SK-N-SH (cell line): Measurements from ENCODE around the gene LEF1. TPM values are rescaled to one million over a fixed set of nuclear protein-coding genes. Genes with fewer than 3 reads are reported as not detected.

Experiments
- CTCF ChIA-PET: fragments of 300-600, 350-600 bp; formaldehyde crosslinking; extraction: SDS; loops from one replicate; lab custom pipeline; 2021; lab: Yijun Ruan, JAX
- POLR2A ChIA-PET: fragments of 350-600 bp; sonication (Branson Sonifier 250); formaldehyde crosslinking; extraction: SDS; loops from one replicate; lab custom pipeline; 2020; ENCODE audit warnings: antibody characterized with exemption, inconsistent platforms; lab: Yijun Ruan, JAX
- DNase-seq: peaks from one replicate; pipeline ENCODE4 v3.0.0; 2012
- H2AFZ ChIP-seq: fragments of 200-600 bp; sonication (generic); 2 replicates; pipeline ENCODE4 v1.8.1; 2016; ENCODE audit warnings: antibody characterized with exemption, mild to moderate bottlenecking, low read depth
- H3F3A ChIP-seq: fragments of 200-600 bp; sonication (generic); replicated peaks from 2 replicates; pipeline ENCODE3; 2016; ENCODE audit warnings: antibody characterized with exemption, mild to moderate bottlenecking; ENCODE audit not compliant: insufficient read depth
- H3K27ac ChIP-seq, 2 experiments: fragments of 200-500 bp in 1 of 2; fragments of 200-600 bp in 1 of 2; sonication (Bioruptor generic) in 1 of 2; sonication (generic), shearing (Covaris generic) in 1 of 2; 2 replicates each; pipeline versions ENCODE4 v1.5.1 to v1.6.1; 2014 to 2016; ENCODE audit warnings: low read depth in 2 of 2, inconsistent platforms in 1 of 2, low read length in 1 of 2, mild to moderate bottlenecking in 1 of 2, mixed read lengths in 1 of 2
- H3K27me3 ChIP-seq: fragments of 200-600 bp; sonication (generic), shearing (Covaris generic); 2 replicates; pipeline ENCODE4 v1.6.1; 2016; ENCODE audit warnings: mixed run types; ENCODE audit not compliant: insufficient read depth
- H3K36me3 ChIP-seq, 2 experiments: fragments of 200-500 bp in 1 of 2; fragments of 200-600 bp in 1 of 2; sonication (Bioruptor generic) in 1 of 2; sonication (generic) in 1 of 2; replicated peaks in 1 of 2; 2 replicates each; pipeline versions ENCODE3 to v1.5.1; 2014 to 2016; ENCODE audit warnings: low read length in 1 of 2, mild to moderate bottlenecking in 1 of 2; ENCODE audit not compliant: insufficient read depth in 2 of 2, control insufficient read depth in 1 of 2
- H3K4me1 ChIP-seq, 2 experiments: fragments of 200-500 bp in 1 of 2; fragments of 200-600 bp in 1 of 2; sonication (Bioruptor generic) in 1 of 2; sonication (generic), shearing (Covaris generic) in 1 of 2; 2 replicates each; pipeline versions ENCODE4 v1.5.1 to v1.6.1; 2014 to 2016; ENCODE audit warnings: low read depth in 1 of 2, low read length in 1 of 2, mixed run types in 1 of 2; ENCODE audit not compliant: insufficient read depth in 2 of 2, control insufficient read depth in 1 of 2
- H3K4me2 ChIP-seq: fragments of 200-600 bp; sonication (generic), shearing (Covaris generic); 2 replicates; pipeline ENCODE4 v1.6.1; 2017; ENCODE audit warnings: mixed run types
- H3K4me3 ChIP-seq, 2 experiments: fragments of 200-500 bp in 1 of 2; fragments of 200-600 bp in 1 of 2; sonication (Bioruptor generic) in 1 of 2; sonication (generic), shearing (Covaris generic) in 1 of 2; 2 replicates each; pipeline versions ENCODE4 v1.5.1 to v1.8.1; 2014 to 2016; ENCODE audit warnings: low read depth in 2 of 2, inconsistent platforms in 1 of 2, low read length in 1 of 2, mild to moderate bottlenecking in 1 of 2, mixed read lengths in 1 of 2, moderate library complexity in 1 of 2
- H3K79me2 ChIP-seq: fragments of 200-600 bp; sonication (generic); 2 replicates; pipeline ENCODE4 v1.8.1; 2017; ENCODE audit warnings: mild to moderate bottlenecking; ENCODE audit not compliant: insufficient read depth
- H3K9ac ChIP-seq: fragments of 200-600 bp; sonication (generic); 2 replicates; pipeline ENCODE4 v1.6.1; 2017; ENCODE audit warnings: mixed run types
- H3K9me2 ChIP-seq: fragments of 200-600 bp; sonication (generic); 2 replicates; pipeline ENCODE4 v1.6.1; 2017; ENCODE audit warnings: mixed run types
- H3K9me3 ChIP-seq: fragments of 200-600 bp; sonication (generic); 2 replicates; pipeline ENCODE4 v1.6.1; 2017; ENCODE audit warnings: mixed run types, mild to moderate bottlenecking, moderate library complexity
- H4K20me1 ChIP-seq: fragments of 200-600 bp; sonication (generic); 2 replicates; pipeline ENCODE4 v1.6.1; 2017; ENCODE audit warnings: mild to moderate bottlenecking, mixed run types; ENCODE audit not compliant: insufficient read depth
- CHD2 ChIP-seq: fragments of 150-350 bp; IDR thresholded peaks from 2 replicates; pipeline ENCODE4 v1.6.1; 2018; ENCODE audit warnings: low read length; ENCODE audit not compliant: partially characterized antibody
- ELF1 ChIP-seq: IDR thresholded peaks from 2 replicates; pipeline ENCODE4 v1.4.0; 2012
- EP300 ChIP-seq, 2 experiments: IDR thresholded peaks; 2 replicates each; pipeline versions ENCODE4 v1.4.0 to v1.6.1; 2012; ENCODE audit warnings: borderline replicate concordance in 1 of 2, low read depth in 1 of 2, low read length in 1 of 2
- FOXM1 ChIP-seq: IDR thresholded peaks from 2 replicates; pipeline ENCODE4 v1.4.0; 2012; ENCODE audit warnings: low read depth, mild to moderate bottlenecking
- GABPA ChIP-seq: IDR thresholded peaks from 2 replicates; pipeline ENCODE4 v1.4.0; 2012; ENCODE audit warnings: low read depth, mild to moderate bottlenecking
- JUND ChIP-seq: IDR thresholded peaks from 2 replicates; pipeline ENCODE4 v1.4.0; 2012
- MXI1 ChIP-seq: IDR thresholded peaks from 2 replicates; pipeline ENCODE4 v1.6.1; 2012; ENCODE audit warnings: mild to moderate bottlenecking, low read depth, low read length, improper control_type of control experiment
- NRF1 ChIP-seq: IDR thresholded peaks from 2 replicates; pipeline ENCODE4 v1.6.1; 2012; ENCODE audit warnings: low read depth, mild to moderate bottlenecking, low read length
- RAD21 ChIP-seq: IDR thresholded peaks from 2 replicates; pipeline ENCODE4 v1.6.1; 2012; ENCODE audit warnings: mild to moderate bottlenecking, low read length
- RCOR1 ChIP-seq: fragments of 150-350 bp; IDR thresholded peaks from 2 replicates; pipeline ENCODE4 v1.6.1; 2017; ENCODE audit warnings: antibody characterized with exemption, low read length
- RFX5 ChIP-seq: IDR thresholded peaks from 2 replicates; pipeline ENCODE4 v1.6.1; 2012; ENCODE audit warnings: mild to moderate bottlenecking, improper control_type of control experiment, low read length
- SIN3A ChIP-seq: IDR thresholded peaks from 2 replicates; pipeline ENCODE4 v1.6.1; 2012; ENCODE audit warnings: low read depth, mild to moderate bottlenecking, low read length, moderate library complexity, borderline replicate concordance
- TAF1 ChIP-seq: IDR thresholded peaks from 2 replicates; pipeline ENCODE4 v1.6.1; 2012; ENCODE audit warnings: low read depth, mild to moderate bottlenecking, low read length, moderate library complexity, borderline replicate concordance
- TCF12 ChIP-seq: IDR thresholded peaks from 2 replicates; pipeline ENCODE4 v1.4.0; 2012
- WGBS: methylation state at CpG from one replicate; pipeline ENCODE4 v1.1.6; 2017; ENCODE audit warnings: low lambda C conversion rate; 5-methylcytosine and 5-hydroxymethylcytosine counted together
- polyA plus RNA-seq, 3 experiments: library from polyadenylated mRNA; depleted of rRNA; stranded (reverse); fragments of >200 nt; gene quantifications; 2 replicates each; pipeline ENCODE4 v1.2.3, GENCODE V29; 2012
- TF ChIP-seq, protein P1 (sequence below): fragments of 200-600 bp; sonication (generic); IDR thresholded peaks from 2 replicates; pipeline ENCODE4 v1.6.1; 2017; ENCODE audit warnings: antibody characterized with exemption, mild to moderate bottlenecking, moderate library complexity
- TF ChIP-seq, protein P2 (sequence below): fragments of 150-350 bp; IDR thresholded peaks from 2 replicates; pipeline ENCODE4 v1.6.1; 2017; ENCODE audit warnings: antibody characterized with exemption, low read length, low read depth, borderline replicate concordance
- TF ChIP-seq, protein P3 (sequence below): IDR thresholded peaks from 2 replicates; pipeline ENCODE4 v1.4.0; 2012; ENCODE audit warnings: low read depth, borderline replicate concordance
- TF ChIP-seq, protein P4 (sequence below): fragments of 150-350 bp; IDR thresholded peaks from 2 replicates; pipeline ENCODE4 v1.6.1; 2016; ENCODE audit warnings: mild to moderate bottlenecking, low read depth, low read length

The LEF1 gene
- polyA plus RNA-seq, 1 of the 3 experiments (the other 2 are of a cell fraction), result 0.36 TPM

DNA sequence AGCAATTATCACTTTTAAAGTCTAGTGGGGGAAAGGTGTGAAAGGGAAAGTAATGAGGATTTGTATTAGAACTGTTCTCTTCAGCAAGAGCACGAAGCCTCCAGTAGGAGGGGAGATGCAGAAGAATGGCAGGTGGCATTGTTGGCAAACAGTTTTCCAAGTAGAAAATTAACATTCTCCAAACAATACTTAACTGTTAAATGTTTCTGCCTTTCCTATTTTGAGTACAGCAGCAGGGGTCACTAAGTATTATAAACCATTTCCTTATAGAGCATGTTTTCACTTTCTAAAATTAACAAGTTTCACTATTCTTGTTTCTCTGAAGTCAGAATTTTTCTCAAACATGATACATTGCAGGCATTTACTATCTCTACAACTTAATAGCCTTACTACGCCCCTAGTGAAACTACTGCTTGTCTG is 58.7 kb downstream of the LEF1 start:
- Histone ChIP-seq H2AFZ (no peak overlapping the region), H3K79me2 (no peaks in the 10 kb centered on the region), H3K27ac (no peak overlapping the region), H3K4me3 (no peak overlapping the region), H3K9me2 (no peaks in the 10 kb centered on the region), H3F3A (no peaks in the 10 kb centered on the region), H3K9ac (no peak overlapping the region), H4K20me1 (no peaks in the 10 kb centered on the region), H3K4me2 (no peak overlapping the region), H3K4me1 (peaks cover 0 to 2% of the 10 kb centered on the region in 2 experiments; a peak in 1 of 4 replicates), H3K27me3 (peaks cover 24% of the 10 kb centered on the region), H3K36me3 (no peaks in the 10 kb centered on the region), H3K9me3 (no peaks in the 10 kb centered on the region)
- 4% methylated on average over 2 of the region's 2 CpGs for WGBS
- ChIA-PET CTCF (no interaction called here), POLR2A (no interaction called here)
- no peak for DNase-seq
- no peak for TF ChIP-seq JUND
- TF ChIP-seq CHD2, result no peak
- TF ChIP-seq, protein P1, sequence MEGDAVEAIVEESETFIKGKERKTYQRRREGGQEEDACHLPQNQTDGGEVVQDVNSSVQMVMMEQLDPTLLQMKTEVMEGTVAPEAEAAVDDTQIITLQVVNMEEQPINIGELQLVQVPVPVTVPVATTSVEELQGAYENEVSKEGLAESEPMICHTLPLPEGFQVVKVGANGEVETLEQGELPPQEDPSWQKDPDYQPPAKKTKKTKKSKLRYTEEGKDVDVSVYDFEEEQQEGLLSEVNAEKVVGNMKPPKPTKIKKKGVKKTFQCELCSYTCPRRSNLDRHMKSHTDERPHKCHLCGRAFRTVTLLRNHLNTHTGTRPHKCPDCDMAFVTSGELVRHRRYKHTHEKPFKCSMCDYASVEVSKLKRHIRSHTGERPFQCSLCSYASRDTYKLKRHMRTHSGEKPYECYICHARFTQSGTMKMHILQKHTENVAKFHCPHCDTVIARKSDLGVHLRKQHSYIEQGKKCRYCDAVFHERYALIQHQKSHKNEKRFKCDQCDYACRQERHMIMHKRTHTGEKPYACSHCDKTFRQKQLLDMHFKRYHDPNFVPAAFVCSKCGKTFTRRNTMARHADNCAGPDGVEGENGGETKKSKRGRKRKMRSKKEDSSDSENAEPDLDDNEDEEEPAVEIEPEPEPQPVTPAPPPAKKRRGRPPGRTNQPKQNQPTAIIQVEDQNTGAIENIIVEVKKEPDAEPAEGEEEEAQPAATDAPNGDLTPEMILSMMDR, result no peak
- no peak for TF ChIP-seq NRF1
- no peak for TF ChIP-seq GABPA
- no peak for TF ChIP-seq TAF1
- TF ChIP-seq EP300 (IDR thresholded peaks at IDR 0.05; ENCODE audit: borderline replicate concordance in 1 of 2, low read depth in 1 of 2, low read length in 1 of 2), result no peak

DNA sequence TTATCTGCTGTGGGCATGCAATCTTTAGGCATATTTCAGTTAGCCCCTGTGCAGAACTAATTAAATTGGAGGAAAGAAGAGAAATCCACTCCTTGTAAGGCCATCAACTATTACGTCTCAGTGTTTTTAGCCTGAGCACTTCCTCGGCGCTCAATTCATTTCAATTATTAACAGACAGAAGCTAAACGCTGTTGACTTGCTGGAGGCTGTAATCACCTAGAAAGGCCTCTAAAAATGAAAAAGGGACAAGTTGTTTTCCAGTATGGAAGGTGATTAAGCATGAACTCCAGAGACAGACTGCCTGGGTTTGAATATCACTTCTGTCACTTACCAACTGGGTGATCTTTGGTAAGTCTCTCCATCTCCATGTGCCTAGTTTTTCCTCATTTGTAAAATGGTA is 59.6 kb downstream of the LEF1 start:
- H3K27ac ChIP-seq, result no peak overlapping the region
- TF ChIP-seq, protein P2, sequence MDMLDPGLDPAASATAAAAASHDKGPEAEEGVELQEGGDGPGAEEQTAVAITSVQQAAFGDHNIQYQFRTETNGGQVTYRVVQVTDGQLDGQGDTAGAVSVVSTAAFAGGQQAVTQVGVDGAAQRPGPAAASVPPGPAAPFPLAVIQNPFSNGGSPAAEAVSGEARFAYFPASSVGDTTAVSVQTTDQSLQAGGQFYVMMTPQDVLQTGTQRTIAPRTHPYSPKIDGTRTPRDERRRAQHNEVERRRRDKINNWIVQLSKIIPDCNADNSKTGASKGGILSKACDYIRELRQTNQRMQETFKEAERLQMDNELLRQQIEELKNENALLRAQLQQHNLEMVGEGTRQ, result no peak
- no peak for TF ChIP-seq RFX5
- no peak for TF ChIP-seq SIN3A
- no peak for TF ChIP-seq FOXM1
- TF ChIP-seq RCOR1, result no peak
- TF ChIP-seq MXI1, result no peak
- TF ChIP-seq ELF1, result no peak
- TF ChIP-seq, protein P3, sequence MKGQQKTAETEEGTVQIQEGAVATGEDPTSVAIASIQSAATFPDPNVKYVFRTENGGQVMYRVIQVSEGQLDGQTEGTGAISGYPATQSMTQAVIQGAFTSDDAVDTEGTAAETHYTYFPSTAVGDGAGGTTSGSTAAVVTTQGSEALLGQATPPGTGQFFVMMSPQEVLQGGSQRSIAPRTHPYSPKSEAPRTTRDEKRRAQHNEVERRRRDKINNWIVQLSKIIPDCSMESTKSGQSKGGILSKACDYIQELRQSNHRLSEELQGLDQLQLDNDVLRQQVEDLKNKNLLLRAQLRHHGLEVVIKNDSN, result no peak
- TF ChIP-seq, protein P4, sequence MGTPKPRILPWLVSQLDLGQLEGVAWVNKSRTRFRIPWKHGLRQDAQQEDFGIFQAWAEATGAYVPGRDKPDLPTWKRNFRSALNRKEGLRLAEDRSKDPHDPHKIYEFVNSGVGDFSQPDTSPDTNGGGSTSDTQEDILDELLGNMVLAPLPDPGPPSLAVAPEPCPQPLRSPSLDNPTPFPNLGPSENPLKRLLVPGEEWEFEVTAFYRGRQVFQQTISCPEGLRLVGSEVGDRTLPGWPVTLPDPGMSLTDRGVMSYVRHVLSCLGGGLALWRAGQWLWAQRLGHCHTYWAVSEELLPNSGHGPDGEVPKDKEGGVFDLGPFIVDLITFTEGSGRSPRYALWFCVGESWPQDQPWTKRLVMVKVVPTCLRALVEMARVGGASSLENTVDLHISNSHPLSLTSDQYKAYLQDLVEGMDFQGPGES, result no peak
- TF ChIP-seq RAD21, result no peak
- TF ChIP-seq TCF12, result no peak
- no peak for TF ChIP-seq JUND
- TF ChIP-seq, all 33 proteins: peak for 0
- H3K4me2 ChIP-seq, result no peak overlapping the region
- H2AFZ ChIP-seq, result no peak overlapping the region
- H3K9me3 ChIP-seq, result no peaks in the 10 kb centered on the region
- WGBS, result 5% methylated on average over 4 of the region's 4 CpGs
- no peaks in the 10 kb centered on the region for H3F3A ChIP-seq
- H4K20me1 ChIP-seq, result no peaks in the 10 kb centered on the region
- CTCF ChIA-PET, result interaction anchor here (1.4 kb wide), 1 partner anchor 463 kb away, joined by 7 read pairs; no protein-coding TSS in a partner anchor
- no peak overlapping the region for H3K4me3 ChIP-seq
- no peaks in the 10 kb centered on the region for H3K9me2 ChIP-seq
- H3K27me3 ChIP-seq, result peaks cover 15% of the 10 kb centered on the region
- peaks cover 0 to 2% of the 10 kb centered on the region in 2 experiments; a peak in 1 of 4 replicates for H3K4me1 ChIP-seq
- DNase-seq, result no peak
- no peaks in the 10 kb centered on the region for H3K36me3 ChIP-seq
- H3K79me2 ChIP-seq, result no peaks in the 10 kb centered on the region
- H3K9ac ChIP-seq, result no peak overlapping the region
- POLR2A ChIA-PET, result no interaction called here
